Forelimb muscle (tissue), 1 donor: ENCODE measurements around the gene GOSR2. TPM values are rescaled to one million over a fixed set of nuclear protein-coding genes. Genes with fewer than 3 reads are reported as not detected.

Source experiments
- DNase-seq: peaks from one replicate; pipeline ENCODE4 v3.0.0-alpha.2; 2013; ENCODE audit warnings: low read depth
- polyA plus RNA-seq: library from polyadenylated mRNA; unstranded; fragments of 120-200 nt; gene quantifications from one replicate; pipeline ENCODE4 v1.2.1, GENCODE V29; 2013; ENCODE audit not compliant: insufficient read length

Gene GOSR2
- polyA plus RNA-seq = 29.1 TPM

- peak; percentile 84 for DNase-seq
These were observed at the start of gene GOSR2 for GRCh38 chr17:46922804-46923635. TSS of gene GOSR2 (plus strand) at chr17:46923160. CDS start at chr17:46923193, 33 bp downstream.

- no peak for DNase-seq
These were observed 48.9 kb upstream of the GOSR2 start for GRCh38 chr17:46873941-46874645.

DNA sequence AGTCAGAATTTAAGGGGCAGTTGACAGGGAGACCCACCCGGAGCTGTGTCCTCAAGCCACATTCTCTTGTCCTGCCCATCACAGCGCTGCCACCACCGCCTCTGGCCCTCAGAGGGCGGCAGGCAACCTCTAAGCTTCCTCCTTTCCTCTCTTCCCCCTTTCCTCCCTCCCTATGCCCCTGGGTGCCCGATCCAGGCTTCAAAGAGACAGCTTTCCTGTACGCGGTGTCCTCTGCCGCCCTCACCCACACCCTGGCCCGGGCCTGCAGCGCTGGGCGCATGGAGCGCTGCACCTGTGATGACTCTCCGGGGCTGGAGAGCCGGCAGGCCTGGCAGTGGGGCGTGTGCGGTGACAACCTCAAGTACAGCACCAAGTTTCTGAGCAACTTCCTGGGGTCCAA lies 48.1 kb upstream of the GOSR2 start:
- DNase-seq = no peak

DNA sequence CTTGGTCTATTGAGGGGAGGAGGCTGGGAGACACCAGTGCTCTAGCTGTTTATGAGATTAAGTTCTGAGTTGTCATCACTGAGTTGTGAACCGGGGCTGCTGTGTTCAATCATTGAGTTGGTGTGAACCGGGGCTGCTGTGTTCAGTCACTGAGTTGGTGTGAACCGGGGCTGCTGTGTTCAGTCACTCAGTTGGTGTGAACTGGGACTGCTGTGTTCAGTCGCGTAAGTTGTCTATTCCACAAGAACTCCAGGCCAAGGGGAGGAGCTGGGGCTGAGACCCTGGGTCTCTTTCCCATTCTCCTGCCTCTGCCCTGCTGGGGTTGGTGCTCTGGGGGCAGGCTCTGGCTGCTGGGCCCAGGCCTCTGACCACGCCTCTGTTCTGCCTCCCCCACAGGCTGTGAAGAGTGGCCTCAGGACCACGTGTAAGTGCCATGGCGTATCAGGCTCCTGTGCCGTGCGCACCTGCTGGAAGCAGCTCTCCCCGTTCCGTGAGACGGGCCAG lies 47.1 kb upstream of the GOSR2 start:
- no peak for DNase-seq

DNA sequence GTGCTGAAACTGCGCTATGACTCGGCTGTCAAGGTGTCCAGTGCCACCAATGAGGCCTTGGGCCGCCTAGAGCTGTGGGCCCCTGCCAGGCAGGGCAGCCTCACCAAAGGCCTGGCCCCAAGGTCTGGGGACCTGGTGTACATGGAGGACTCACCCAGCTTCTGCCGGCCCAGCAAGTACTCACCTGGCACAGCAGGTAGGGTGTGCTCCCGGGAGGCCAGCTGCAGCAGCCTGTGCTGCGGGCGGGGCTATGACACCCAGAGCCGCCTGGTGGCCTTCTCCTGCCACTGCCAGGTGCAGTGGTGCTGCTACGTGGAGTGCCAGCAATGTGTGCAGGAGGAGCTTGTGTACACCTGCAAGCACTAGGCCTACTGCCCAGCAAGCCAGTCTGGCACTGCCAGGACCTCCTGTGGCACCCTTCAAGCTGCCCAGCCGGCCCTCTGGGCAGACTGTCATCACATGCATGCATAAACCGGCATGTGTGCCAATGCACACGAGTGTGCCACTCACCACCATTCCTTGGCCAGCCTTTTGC lies 46.5 kb upstream of the GOSR2 start:
- no peak for DNase-seq

- no peak for DNase-seq
These were observed 46.0 kb upstream of the GOSR2 start for GRCh38 chr17:46876926-46877325.

- no peak for DNase-seq
These were observed 45.5 kb upstream of the GOSR2 start for GRCh38 chr17:46877466-46877865.

- DNase-seq = no peak
These were observed 44.9 kb upstream of the GOSR2 start for GRCh38 chr17:46878055-46878454.

DNA sequence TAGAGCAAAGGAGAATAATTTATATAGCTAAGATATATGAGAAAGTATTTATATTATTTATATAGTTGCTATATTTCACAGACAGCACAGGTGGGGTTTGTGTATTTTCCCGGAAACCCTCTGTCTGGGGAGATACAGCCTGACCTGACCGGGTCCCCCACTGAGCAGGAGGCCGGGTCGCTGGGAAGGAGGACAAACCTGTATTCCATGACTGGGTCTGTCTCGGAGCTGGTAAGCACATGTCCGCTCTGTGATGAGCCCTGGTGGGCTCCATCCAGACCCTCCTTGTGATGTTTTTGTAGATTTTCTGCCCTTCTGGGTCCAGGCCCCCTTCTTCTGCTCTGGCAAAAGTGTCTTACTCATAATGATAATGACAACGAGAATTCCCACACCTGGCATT lies 43.9 kb upstream of the GOSR2 start:
- no peak for DNase-seq

- DNase-seq = no peak
These were observed 41.9 kb upstream of the GOSR2 start for GRCh38 chr17:46881015-46881414.

GRCh38 chr17:46882666-46883065 lies 40.3 kb upstream of the GOSR2 start:
- DNase-seq = no peak

DNA sequence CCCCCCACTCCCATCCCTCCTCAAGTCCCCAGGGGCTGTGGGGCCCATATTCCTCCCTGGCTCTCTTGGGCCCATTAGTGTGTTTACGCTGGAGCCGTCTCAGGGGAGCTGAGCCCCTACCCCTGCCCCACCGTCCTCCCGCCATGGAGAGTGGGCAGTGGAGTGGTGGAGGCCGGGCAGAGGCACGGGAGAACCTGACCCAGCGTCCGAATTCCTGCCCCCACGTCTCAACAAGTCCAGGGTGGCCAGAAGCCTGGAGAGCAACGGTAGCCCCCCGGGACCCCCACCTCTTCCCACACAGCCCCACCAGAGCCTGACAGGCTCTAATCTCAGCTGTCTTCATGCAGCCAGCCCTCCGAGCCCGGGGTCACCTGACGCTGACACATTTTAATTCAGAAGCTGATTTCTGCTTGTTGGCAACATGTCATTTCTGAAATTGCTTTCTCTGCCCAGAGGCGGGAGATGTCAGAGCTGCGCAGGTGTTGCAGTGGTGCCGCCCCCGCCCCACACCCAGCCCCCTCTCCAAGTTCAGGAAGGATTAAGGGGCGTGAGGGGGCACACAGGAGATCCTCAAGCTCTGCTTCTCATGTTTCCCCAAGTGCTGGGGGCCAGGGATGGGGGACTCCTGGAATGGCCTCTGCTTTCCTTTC lies 39.0 kb upstream of the GOSR2 start:
- no peak for DNase-seq

DNA sequence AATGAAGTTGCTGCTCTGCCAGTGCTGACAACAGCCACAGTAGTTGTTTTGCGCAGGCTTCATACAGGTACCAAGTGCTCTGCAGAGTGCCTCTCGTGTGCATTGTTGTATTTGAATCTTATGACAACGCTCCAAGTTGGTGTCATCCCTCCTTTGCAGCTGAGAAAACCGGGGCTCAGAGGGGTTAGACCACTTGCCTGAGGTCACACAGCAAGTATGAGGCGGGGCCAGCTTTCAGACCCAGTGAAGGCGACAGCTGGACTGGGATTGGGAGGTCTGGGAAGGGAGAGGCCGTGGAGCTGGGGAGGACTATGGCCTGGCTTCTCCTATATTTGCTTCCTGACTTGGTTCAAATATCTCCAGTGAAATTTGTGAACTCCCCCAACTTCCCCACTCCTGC lies 38.4 kb upstream of the GOSR2 start:
- no peak for DNase-seq

- no peak for DNase-seq
These were observed 37.3 kb upstream of the GOSR2 start for GRCh38 chr17:46885415-46886309.

GRCh38 chr17:46886310-46886663 lies 36.7 kb upstream of the GOSR2 start:
- no peak for DNase-seq

DNA sequence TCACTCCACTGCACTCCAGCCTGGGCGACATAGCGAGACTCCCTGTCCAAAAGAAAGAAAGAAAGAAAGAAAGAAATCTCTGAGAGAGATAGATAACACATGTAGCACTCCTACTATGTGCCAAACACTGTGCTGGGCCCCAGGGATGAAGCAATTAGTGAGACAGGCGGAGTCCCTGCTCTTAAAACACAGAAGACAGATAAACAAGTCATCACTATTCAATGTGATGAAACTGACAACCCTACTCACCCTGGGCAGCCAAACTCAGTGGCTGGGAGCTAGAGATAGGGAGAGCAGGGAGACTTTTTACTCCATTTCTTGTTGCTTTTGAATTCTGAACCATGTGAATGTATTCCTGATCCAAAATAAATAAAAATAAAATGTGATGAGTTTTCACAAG lies 35.2 kb upstream of the GOSR2 start:
- DNase-seq = no peak

DNA sequence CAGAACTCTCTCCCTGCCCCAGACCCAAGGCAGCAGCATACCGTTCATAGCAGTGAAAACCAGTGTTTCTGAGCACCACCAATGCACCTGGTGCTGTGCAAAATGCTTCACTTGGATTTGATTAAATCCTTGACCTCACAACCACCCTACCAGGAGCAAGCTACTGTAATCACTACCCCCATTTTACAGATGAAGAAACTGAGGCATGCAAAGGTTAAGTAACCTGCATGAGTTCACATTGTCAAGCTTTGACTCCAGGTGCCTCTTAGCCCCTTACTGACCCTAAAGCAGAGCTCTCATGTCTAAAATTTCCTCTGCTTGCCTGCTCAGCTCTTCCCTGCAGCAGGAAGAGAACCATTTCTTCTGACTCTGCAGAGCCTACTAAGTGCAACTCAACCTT lies 34.2 kb upstream of the GOSR2 start:
- DNase-seq = no peak

- DNase-seq = no peak
These were observed 33.4 kb upstream of the GOSR2 start for GRCh38 chr17:46889519-46889918.

GRCh38 chr17:46889992-46890564 lies 32.9 kb upstream of the GOSR2 start:
- no peak for DNase-seq

GRCh38 chr17:46890638-46891037 lies 32.3 kb upstream of the GOSR2 start:
- no peak for DNase-seq

DNA sequence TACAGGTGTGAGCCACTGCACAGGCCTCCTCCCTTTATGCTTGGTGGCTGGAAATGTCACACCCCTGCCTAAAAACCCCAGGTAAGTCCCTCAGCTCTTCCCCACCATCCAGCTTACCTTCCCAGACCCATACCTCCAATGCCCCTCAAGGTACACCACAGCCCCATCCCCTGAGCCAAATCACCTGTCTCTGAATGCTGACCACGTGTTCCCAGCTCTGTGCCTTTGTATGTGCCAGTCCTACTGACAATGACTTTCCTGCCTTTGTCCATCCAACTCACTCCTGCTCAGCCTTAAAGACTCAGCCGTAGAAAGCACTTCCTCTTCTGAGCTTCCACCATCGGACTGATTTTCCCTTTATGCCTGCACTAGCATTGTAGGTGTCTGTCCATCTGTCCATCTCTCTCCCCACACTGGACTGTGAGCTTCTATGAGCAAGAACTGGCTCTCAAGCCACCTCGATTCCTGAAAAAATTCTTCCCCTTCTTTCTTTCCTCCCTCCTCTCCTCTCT lies 30.7 kb upstream of the GOSR2 start:
- DNase-seq = no peak
